ENCODE measurements around the gene GOLGA6L6. TPM values are rescaled to one million over a fixed set of nuclear protein-coding genes. Genes with fewer than 3 reads are reported as not detected.
"Not testable (repeated sequence)": the region's sequence is repeated elsewhere in the genome, so short reads cannot be mapped to it uniquely, and the experiment has no call there.

Gene GOLGA6L6
- not detected in 2 replicates for total RNA-seq (2014; rRNA removed; shearing (Covaris generic))

DNA sequence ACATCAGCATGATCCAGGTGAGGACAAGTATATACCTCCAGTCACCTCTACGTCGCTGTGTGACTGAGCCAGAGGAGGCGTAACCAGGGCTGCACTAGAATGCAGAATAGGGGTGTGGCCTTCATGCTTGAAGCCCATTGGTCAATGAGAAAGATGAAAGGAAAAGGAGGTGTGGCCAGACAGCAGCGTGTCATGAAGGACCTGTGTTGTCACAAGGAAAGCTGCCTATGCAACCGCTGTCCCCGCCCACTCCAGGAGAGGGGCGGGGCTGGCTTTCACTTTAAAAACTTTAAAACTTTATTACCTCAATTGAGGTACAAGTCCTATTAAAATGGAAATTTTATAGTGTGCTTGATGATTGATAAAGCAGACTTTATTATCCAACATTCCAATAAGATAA lies at the start of gene GOLGA6L6:
Gene GOLGA6L6 (minus strand): TSS at position 101 of the 400 bp plus-strand sequence. CDS start 91 bp downstream, at position 10.
- not testable (repeated sequence) for DNase-seq (ENCODE audit: low spot score)

GRCh38 chr15:20590069-20590468 lies 48.5 kb upstream of the GOLGA6L6 start:
- not testable (repeated sequence) for DNase-seq (ENCODE audit: low spot score)

DNA sequence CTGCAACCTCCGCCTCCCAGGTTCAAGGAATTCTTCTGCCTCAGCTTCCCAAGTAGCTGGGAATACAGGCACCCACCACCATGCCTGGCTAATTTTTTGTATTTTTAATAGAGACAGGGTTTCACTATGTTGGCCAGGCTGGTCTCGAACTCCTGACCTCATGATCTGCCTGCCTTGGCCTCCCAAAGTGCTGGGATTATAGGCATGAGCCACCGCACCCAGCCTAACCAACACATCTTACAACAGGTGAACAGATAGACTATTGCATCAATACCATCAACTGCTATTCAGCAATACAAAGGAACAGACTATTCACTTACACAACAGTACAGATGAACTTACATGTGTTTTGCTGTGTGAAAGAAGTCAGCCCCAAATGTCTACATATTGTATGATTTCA lies 45.2 kb upstream of the GOLGA6L6 start:
- not testable (repeated sequence) for DNase-seq (ENCODE audit: low spot score)

DNA sequence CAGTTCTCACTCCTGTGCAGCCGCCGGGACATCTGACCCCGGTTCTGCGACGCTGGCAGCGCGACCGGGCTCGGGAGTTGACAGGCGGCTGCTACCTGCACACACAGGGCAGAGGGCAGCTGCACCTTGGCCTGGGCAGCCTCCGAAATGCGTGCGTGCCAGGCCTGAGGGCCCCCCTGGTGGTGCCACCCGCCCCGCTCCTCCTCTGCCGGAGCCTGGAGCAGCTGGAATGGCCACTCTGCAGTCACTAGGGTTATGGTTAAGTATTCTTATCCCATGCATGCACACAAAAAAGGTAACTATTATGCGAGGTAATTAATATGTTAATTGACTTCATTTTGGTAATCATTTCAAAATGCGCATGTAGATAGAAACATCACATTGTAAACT lies 41.1 kb upstream of the GOLGA6L6 start:
- DNase-seq (ENCODE audit: low spot score) = not testable (repeated sequence)

GRCh38 chr15:20582109-20582725 lies 40.6 kb upstream of the GOLGA6L6 start:
- DNase-seq (ENCODE audit: low spot score) = not testable (repeated sequence)

DNA sequence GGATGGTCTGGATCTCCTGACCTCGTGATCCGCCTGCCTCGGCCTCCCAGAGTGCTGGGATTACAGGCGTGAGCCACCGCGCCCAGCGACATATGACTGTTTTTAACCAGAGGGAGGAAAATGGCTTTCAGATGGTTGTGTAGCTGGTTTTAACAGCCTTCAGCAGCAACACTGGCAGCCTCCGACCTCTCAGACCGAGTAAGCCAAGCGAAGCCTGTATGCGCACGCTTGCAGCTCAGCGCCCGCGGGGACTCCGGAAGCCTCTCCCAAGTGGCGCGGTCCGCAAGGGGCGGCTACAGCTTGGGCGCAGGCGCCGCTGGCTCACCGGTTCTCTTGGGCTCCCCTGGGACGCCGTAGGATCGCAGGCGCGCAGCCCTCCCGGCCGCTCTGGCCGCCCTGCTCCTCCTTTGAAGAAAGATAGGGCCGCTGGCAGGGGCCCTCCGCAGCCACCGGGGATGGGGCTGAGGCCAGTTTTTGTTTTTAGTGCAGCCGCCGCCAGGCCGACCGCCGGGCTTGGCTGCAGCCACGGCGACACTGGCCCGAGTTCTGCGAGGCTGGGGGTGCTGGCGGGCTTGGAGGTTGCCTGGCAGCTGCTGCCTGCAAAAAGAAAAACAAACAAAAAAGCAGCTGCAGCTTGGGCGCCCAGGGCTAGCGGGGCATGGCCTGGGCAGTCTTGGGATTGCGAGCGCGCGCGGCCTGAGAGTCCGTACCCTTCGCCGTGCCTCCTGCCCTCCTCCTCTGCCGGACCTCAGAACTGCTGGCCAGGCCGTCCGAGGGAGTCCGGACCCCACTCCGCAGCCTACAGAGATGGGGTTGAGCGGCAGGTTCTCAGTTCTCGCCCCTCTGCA lies 39.9 kb upstream of the GOLGA6L6 start:
- not testable (repeated sequence) for DNase-seq (ENCODE audit: low spot score)

DNA sequence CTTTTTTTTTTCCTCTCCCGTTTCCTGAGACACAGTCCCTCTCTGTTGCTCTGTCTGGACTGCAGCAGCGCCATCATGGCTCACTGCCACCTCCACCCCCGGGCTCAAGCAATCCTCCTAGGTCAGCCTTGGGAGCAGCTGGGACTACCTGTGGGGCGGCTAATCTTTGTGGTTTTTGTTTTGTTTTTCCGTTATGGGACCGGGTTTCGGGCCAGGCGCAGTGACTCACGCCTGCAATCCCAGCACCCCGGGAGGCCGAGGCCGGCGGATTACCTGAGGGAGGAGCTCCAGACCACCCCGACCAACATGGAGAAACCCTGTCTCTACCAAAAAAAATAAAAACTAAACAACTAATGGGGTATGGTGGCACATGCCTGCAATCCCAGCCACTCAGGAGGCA lies 38.1 kb upstream of the GOLGA6L6 start:
- DNase-seq (ENCODE audit: low spot score) = not testable (repeated sequence)

GRCh38 chr15:20551289-20551688 lies 9.7 kb upstream of the GOLGA6L6 start:
- not testable (repeated sequence) for DNase-seq (ENCODE audit: low spot score)

- DNase-seq (ENCODE audit: low spot score) = not testable (repeated sequence)
Observed at GRCh38 chr15:20505926-20506658, 35.5 kb downstream of the GOLGA6L6 start.

GRCh38 chr15:20502839-20503238 lies 38.8 kb downstream of the GOLGA6L6 start:
- not testable (repeated sequence) for DNase-seq (ENCODE audit: low spot score)

- not testable (repeated sequence) for DNase-seq (ENCODE audit: low spot score)
Observed at GRCh38 chr15:20501512-20502222, 39.9 kb downstream of the GOLGA6L6 start.

DNA sequence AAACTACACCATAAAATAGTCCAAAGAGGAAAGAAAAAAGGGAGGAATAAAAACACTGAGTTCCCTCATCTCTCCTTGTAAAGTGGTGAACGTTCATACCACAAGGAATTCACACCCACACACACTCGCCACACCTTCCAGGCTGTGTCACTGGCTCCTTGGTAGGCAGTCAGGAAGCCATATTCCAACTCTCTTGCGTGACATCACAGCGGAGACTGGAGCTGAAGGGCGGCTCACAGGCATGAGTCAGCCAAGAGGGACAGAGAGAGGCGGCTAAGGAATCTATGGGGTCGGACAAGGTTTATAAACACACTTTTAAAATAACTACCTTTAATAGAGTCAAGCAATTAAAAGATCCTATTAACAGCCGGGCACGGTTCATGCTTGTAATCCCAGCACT lies 43.8 kb downstream of the GOLGA6L6 start:
- DNase-seq (ENCODE audit: low spot score) = not testable (repeated sequence)

- not testable (repeated sequence) for DNase-seq (ENCODE audit: low spot score)
Observed at GRCh38 chr15:20493035-20493434, 48.6 kb downstream of the GOLGA6L6 start.

DNA sequence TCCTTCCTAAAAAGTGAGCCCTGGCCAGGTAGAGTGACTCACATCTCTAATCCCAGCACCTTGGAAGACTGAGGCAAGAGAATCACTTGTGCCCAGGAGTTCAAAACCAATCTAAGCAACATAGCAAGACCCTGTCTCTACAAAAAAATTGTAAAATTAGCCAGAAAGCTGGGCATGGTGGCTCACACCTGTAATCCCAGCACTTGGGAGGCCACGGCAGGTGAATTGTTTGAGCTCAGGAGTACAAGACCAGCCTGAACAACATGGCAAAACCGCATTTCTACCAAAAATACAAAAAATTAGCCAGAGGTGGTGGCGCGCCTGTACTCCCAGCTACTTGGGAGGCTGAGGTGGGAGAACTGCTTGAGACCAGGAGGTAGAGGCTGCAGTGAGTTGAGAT lies 49.0 kb downstream of the GOLGA6L6 start:
- DNase-seq (ENCODE audit: low spot score) = not testable (repeated sequence)

DNA sequence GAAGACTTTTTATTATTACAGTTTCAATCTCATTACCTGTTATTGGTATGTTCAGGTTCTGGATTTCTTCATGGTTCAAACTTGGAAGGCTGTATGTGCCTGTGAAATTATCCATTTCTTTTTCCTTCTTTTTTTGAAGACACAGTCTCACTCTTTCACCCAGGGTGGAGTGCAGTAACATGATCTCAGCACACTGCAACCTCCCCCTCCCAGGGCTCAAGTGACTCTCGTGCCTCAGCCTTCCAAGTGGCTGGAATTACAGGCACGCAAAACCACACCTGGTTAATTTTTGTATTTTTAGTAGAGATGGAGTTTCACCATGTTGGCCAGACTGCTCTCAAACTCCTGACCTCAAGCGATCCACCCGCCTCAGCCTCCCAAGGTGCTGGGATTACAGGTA lies 52.3 kb downstream of the GOLGA6L6 start:
- not testable (repeated sequence) for DNase-seq (ENCODE audit: low spot score)
